ENCODE results near the gene TYMS.

Gene TYMS

DNA sequence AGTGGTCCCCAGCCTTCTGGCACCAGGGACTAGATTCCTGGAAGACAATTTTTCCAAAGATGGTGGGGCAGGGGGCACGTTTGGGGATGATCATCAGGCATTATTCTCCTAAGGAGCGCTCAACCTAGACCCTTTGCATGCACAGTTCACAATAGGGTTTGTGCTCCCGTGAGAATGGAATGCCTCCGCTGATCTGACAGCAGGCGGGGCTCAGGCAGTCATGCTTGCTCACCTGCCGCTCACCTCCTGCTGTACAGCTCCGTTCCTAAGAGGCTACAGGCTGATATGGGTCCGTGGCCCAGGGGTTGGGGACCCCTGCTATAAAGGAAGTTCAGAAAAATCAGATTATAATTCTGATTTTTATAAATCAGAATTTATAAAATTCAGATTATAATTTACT is 22.3 kb upstream of the TYMS start:
- no peak for FAIRE-seq
- TF ChIP-seq POLR2A (IDR thresholded peaks at IDR 0.05; ENCODE audit: low read depth, low read length) (no peak), SPI1 (IDR thresholded peaks at IDR 0.05; ENCODE audit: low read depth, low read length) (no peak), PAX5 (IDR thresholded peaks at IDR 0.05; ENCODE audit: insufficient read depth, low read length, severe bottlenecking) (no peak), TAF1 (IDR thresholded peaks at IDR 0.05; ENCODE audit: low read depth, low read length) (no peak), POU2F2 (IDR thresholded peaks at IDR 0.05; ENCODE audit: low read depth, low read length) (no peak), POLR2AphosphoS5 (IDR thresholded peaks at IDR 0.05; ENCODE audit: low read depth, low read length) (no peak)
- DNase-seq (ENCODE audit: insufficient read length, low spot score), result no peak

DNA sequence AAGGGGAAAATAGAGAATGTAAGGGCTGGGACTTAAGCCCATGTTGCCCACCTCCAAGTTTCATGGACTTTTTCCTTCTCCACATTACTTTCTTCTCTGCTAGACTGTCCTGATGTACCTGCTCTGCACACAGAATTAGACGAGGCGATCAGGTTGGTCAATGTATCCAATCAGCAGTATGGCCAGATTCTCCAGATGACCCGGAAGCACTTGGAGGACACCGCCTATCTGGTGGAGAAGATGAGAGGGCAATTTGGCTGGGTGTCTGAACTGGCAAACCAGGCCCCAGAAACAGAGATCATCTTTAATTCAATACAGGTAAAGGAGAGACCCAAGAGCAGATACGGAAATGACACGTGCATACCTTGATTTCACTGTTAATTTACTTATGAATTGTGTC is 16.2 kb upstream of the TYMS start:
- TF ChIP-seq SPI1 (IDR thresholded peaks at IDR 0.05; ENCODE audit: low read depth, low read length), result no peak
- no peak for TF ChIP-seq POU2F2 (IDR thresholded peaks at IDR 0.05; ENCODE audit: low read depth, low read length)
- no peak for TF ChIP-seq PAX5 (IDR thresholded peaks at IDR 0.05; ENCODE audit: insufficient read depth, low read length, severe bottlenecking)
- no peak for TF ChIP-seq POLR2A (IDR thresholded peaks at IDR 0.05; ENCODE audit: low read depth, low read length)
- TF ChIP-seq POLR2AphosphoS5 (IDR thresholded peaks at IDR 0.05; ENCODE audit: low read depth, low read length), result no peak
- TF ChIP-seq TAF1 (IDR thresholded peaks at IDR 0.05; ENCODE audit: low read depth, low read length), result no peak
- FAIRE-seq, result no peak
- no peak for DNase-seq (ENCODE audit: insufficient read length, low spot score)

DNA sequence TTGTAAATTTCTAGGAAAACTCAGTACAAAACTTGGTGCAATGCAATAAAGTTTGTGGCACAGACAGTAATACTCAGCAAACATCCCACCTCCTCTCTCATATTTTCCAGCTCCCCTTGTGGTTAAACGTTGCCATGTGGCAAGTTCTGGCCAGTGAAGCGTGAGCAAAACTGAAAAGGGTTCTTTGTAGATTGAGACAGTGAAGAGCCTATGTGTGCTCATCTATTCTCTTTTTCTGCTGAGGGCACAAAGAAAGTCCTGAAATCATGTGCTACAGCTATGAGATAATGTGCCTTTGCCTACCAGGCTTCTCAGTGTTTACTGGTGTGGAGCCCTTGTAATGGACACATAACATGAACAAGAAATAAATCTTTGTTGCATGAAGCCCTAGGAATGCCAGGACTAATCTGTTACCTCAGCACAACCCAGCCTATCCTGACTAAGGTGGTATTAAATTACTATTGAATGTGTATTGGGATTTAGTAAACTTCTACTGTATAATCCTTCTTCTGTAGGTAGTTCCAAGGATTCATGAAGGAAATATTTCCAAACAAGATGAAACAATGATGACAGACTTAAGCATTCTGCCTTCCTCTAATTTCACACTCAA is 13.0 kb upstream of the TYMS start:
- TF ChIP-seq PAX5 (IDR thresholded peaks at IDR 0.05; ENCODE audit: insufficient read depth, low read length, severe bottlenecking) (no peak), POLR2A (IDR thresholded peaks at IDR 0.05; ENCODE audit: low read depth, low read length) (no peak), SPI1 (IDR thresholded peaks at IDR 0.05; ENCODE audit: low read depth, low read length) (no peak), TAF1 (IDR thresholded peaks at IDR 0.05; ENCODE audit: low read depth, low read length) (no peak)
- DNase-seq (ENCODE audit: insufficient read length, low spot score), result no peak
- peak; percentile 89 for FAIRE-seq

DNA sequence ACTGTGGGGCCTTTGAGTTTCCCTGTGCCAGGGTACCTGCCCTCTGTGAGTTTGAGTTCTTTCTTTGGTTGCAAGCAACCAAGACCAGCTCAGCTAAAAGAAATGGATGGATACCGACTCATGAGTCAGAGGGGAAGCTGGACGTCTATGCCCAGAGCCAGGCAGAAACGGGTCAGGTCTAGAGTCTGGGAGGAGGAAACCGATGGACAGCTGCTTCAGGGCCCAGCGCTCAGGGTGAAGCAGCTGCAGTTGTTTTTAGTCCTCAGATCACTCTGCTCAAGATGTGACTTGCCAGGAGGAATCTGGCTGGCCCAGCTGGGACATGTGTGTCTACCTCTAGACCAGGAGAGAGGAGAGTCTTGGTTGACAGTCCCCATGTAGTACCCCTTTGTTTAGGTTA is 10.1 kb upstream of the TYMS start:
- FAIRE-seq, result no peak
- no peak for DNase-seq (ENCODE audit: insufficient read length, low spot score)
- TF ChIP-seq SPI1 (IDR thresholded peaks at IDR 0.05; ENCODE audit: low read depth, low read length) (no peak), POLR2AphosphoS5 (IDR thresholded peaks at IDR 0.05; ENCODE audit: low read depth, low read length) (no peak), PAX5 (IDR thresholded peaks at IDR 0.05; ENCODE audit: insufficient read depth, low read length, severe bottlenecking) (no peak), TAF1 (IDR thresholded peaks at IDR 0.05; ENCODE audit: low read depth, low read length) (no peak), POU2F2 (IDR thresholded peaks at IDR 0.05; ENCODE audit: low read depth, low read length) (no peak), POLR2A (IDR thresholded peaks at IDR 0.05; ENCODE audit: low read depth, low read length) (no peak)

DNA sequence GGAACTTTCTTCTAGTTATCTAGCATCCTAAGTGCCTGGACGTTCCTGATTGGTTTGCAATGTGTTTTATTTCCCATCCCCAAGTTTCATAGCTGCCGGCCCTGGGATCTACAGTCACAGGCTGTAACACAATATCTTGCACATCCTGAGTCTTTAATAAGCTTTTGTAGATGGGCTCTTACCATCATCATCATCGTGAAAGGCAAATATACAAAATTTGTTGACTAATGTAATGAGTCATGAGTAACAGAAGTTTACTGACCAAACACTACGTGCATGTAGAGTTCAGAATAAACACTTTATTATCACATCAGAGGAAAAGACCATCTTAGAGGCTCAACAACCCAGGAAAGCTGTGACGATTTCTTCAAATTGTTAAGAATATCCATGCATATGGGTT is 8.1 kb upstream of the TYMS start:
- FAIRE-seq (no peak), DNase-seq (ENCODE audit: insufficient read length, low spot score) (no peak)
- no peak for TF ChIP-seq PAX5 (IDR thresholded peaks at IDR 0.05; ENCODE audit: insufficient read depth, low read length, severe bottlenecking)
- no peak for TF ChIP-seq TAF1 (IDR thresholded peaks at IDR 0.05; ENCODE audit: low read depth, low read length)
- TF ChIP-seq POLR2A (IDR thresholded peaks at IDR 0.05; ENCODE audit: low read depth, low read length), result no peak
- TF ChIP-seq POLR2AphosphoS5 (IDR thresholded peaks at IDR 0.05; ENCODE audit: low read depth, low read length), result no peak
- TF ChIP-seq SPI1 (IDR thresholded peaks at IDR 0.05; ENCODE audit: low read depth, low read length), result no peak
- no peak for TF ChIP-seq POU2F2 (IDR thresholded peaks at IDR 0.05; ENCODE audit: low read depth, low read length)

DNA sequence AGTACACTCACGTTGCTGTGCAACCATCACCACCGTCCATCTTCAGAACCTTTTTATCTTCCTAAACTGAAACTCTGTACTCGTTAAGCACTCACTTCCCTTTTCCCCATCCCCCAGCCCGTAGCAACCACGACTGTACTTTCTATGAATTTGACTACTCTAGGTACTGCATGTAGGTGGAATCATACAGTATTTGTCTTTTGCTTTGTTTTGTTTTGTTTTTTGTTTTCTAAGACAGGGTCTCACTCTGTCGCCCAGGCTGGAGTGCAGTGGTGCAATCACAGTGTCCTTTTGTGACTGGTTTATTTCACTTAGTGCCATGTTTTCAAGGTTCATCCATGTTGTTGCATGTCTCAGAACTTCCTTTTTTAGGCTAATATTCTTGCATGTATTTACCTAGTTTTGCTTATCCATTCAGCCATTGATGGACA is 7.0 kb upstream of the TYMS start:
- peak; percentile 93 for FAIRE-seq
- DNase-seq (ENCODE audit: insufficient read length, low spot score), result no peak
- TF ChIP-seq POLR2A (IDR thresholded peaks at IDR 0.05; ENCODE audit: low read depth, low read length) (no peak), POLR2AphosphoS5 (IDR thresholded peaks at IDR 0.05; ENCODE audit: low read depth, low read length) (no peak), SPI1 (IDR thresholded peaks at IDR 0.05; ENCODE audit: low read depth, low read length) (peak; percentile 97), POU2F2 (IDR thresholded peaks at IDR 0.05; ENCODE audit: low read depth, low read length) (peak; percentile 90), PAX5 (IDR thresholded peaks at IDR 0.05; ENCODE audit: insufficient read depth, low read length, severe bottlenecking) (no peak)

DNA sequence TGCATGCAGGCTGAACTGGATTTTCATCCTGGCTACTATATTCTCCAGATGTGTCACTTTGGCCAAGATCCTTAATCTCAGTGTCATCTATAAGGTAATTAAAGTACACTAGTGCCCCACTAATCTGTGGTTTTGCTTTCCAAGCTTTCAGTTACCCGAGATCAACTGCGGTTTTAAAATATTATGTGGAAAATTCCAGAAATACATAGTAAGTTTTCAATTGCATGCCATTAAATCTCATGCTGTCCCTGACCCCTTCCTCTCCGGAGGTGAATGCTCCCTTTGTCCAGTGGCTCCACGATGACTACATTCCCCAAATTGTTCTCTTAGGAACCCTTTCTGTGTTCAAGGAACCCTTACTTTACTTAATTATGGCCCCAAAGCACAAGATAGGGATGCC is 5.3 kb upstream of the TYMS start:
- no peak for FAIRE-seq
- DNase-seq (ENCODE audit: insufficient read length, low spot score), result no peak
- no peak for TF ChIP-seq PAX5 (IDR thresholded peaks at IDR 0.05; ENCODE audit: insufficient read depth, low read length, severe bottlenecking)
- TF ChIP-seq POLR2A (IDR thresholded peaks at IDR 0.05; ENCODE audit: low read depth, low read length), result no peak
- TF ChIP-seq POLR2AphosphoS5 (IDR thresholded peaks at IDR 0.05; ENCODE audit: low read depth, low read length), result no peak
- TF ChIP-seq TAF1 (IDR thresholded peaks at IDR 0.05; ENCODE audit: low read depth, low read length), result no peak

DNA sequence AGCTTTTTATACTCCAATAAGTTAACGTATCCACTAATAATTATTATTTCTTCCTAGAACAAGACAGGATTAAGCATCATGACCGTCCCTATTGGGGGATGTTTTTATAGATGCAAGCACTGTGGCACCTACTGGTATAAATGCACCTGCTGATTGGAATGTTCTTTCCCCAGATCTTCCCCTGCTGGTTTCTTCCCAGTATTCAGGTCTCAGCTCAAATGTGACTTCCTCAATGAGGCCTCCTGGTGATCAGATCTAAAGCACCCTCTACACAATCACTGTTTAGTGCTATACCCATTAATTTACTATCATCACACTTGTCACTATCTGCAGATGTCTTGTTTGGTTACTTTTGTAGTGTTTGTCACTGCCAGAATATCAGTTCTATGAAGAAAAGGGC is 3.9 kb upstream of the TYMS start:
- no peak for DNase-seq (ENCODE audit: insufficient read length, low spot score)
- TF ChIP-seq POU2F2 (IDR thresholded peaks at IDR 0.05; ENCODE audit: low read depth, low read length) (no peak), POLR2A (IDR thresholded peaks at IDR 0.05; ENCODE audit: low read depth, low read length) (no peak), SPI1 (IDR thresholded peaks at IDR 0.05; ENCODE audit: low read depth, low read length) (no peak), PAX5 (IDR thresholded peaks at IDR 0.05; ENCODE audit: insufficient read depth, low read length, severe bottlenecking) (no peak), TAF1 (IDR thresholded peaks at IDR 0.05; ENCODE audit: low read depth, low read length) (no peak), POLR2AphosphoS5 (IDR thresholded peaks at IDR 0.05; ENCODE audit: low read depth, low read length) (no peak)
- FAIRE-seq, result no peak

DNA sequence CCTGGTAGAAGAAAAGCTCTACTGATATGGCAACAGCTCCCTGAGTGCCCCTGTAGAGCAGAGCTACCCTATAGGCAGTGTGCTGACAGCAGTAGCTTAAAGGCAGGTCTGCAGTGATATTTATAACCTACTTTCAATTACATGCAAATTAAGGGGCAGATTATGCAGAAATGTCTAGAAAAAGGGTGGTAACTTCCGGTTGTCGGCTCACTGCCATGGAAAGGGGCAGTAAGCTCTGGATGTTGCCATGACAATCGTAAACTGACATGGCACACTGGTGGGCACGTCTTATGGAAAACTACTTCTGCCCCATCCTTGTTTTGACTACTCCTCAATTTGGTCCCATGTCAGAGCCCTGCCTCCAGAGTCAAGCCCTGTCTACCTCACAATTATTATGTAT is 2.9 kb upstream of the TYMS start:
- DNase-seq (ENCODE audit: insufficient read length, low spot score) (no peak), FAIRE-seq (no peak)
- TF ChIP-seq PAX5 (IDR thresholded peaks at IDR 0.05; ENCODE audit: insufficient read depth, low read length, severe bottlenecking) (no peak), POU2F2 (IDR thresholded peaks at IDR 0.05; ENCODE audit: low read depth, low read length) (no peak), POLR2A (IDR thresholded peaks at IDR 0.05; ENCODE audit: low read depth, low read length) (no peak), SPI1 (IDR thresholded peaks at IDR 0.05; ENCODE audit: low read depth, low read length) (no peak), POLR2AphosphoS5 (IDR thresholded peaks at IDR 0.05; ENCODE audit: low read depth, low read length) (no peak), TAF1 (IDR thresholded peaks at IDR 0.05; ENCODE audit: low read depth, low read length) (no peak)

DNA sequence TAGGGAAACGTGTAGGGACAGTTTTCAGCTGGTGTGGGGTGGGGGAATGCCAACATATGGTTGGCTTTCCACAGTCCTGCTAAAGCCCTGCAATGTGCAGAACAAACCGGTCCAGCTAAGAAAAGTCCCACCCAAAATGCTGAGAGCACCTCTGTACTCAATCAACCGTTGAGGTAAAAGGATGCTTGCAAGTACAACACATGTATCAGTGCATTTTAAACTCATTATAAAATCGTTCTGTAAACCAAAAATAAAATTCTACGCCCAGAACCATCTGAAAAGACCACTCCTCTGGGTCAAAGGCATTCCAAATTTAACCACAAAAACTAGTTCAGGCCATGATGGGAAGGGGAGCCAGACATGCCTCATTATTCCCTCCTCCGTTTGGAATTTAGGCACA is 2.0 kb upstream of the TYMS start:
- no peak for FAIRE-seq
- TF ChIP-seq POLR2AphosphoS5 (IDR thresholded peaks at IDR 0.05; ENCODE audit: low read depth, low read length), result no peak
- TF ChIP-seq POU2F2 (IDR thresholded peaks at IDR 0.05; ENCODE audit: low read depth, low read length), result no peak
- no peak for TF ChIP-seq TAF1 (IDR thresholded peaks at IDR 0.05; ENCODE audit: low read depth, low read length)
- TF ChIP-seq SPI1 (IDR thresholded peaks at IDR 0.05; ENCODE audit: low read depth, low read length), result no peak
- DNase-seq (ENCODE audit: insufficient read length, low spot score), result no peak

Measured in GM12891 (cell line).